HG03378 (cell line): ENCODE data around the gene COG2.
A peak's percentile ranks its signal among the peaks of the same experiment; 100 is the strongest.
"Not testable (repeated sequence)": the region's sequence is repeated elsewhere in the genome, so short reads cannot be mapped to it uniquely, and the experiment has no call there.

ENCODE experiments used
- ATAC-seq: cut with Tn5 transposase; IDR thresholded peaks from one replicate; pipeline ENCODE4 v1.9.1; 2021; ENCODE audit warnings: mild to moderate bottlenecking, moderate library complexity; ENCODE audit not compliant: unreplicated experiment

Gene COG2

GRCh38 chr1:230642263-230642959 is at the start of gene COG2:
TSS of gene COG2 (plus strand) at chr1:230642481. CDS start at chr1:230642607, 126 bp downstream.
- ATAC-seq: peak; percentile 89

GRCh38 chr1:230592848-230593414 is 49.4 kb upstream of the COG2 start:
- no peak for ATAC-seq

GRCh38 chr1:230594214-230594773 is 48.0 kb upstream of the COG2 start:
- no peak for ATAC-seq

- no peak for ATAC-seq
Measured at GRCh38 chr1:230595181-230595580, 47.1 kb upstream of the COG2 start.

GRCh38 chr1:230596306-230596705 is 46.0 kb upstream of the COG2 start:
- ATAC-seq: no peak

- ATAC-seq: no peak
Measured at GRCh38 chr1:230598745-230599144, 43.5 kb upstream of the COG2 start.

GRCh38 chr1:230599926-230600656 is 42.2 kb upstream of the COG2 start:
- ATAC-seq: no peak

GRCh38 chr1:230600657-230601400 is 41.5 kb upstream of the COG2 start:
- ATAC-seq: not testable (repeated sequence)

GRCh38 chr1:230609208-230609607 is 33.1 kb upstream of the COG2 start:
- ATAC-seq: no peak

GRCh38 chr1:230610589-230610988 is 31.7 kb upstream of the COG2 start:
- no peak for ATAC-seq

- ATAC-seq: no peak
Measured at GRCh38 chr1:230611128-230611877, 31.0 kb upstream of the COG2 start.

GRCh38 chr1:230611878-230612235 is 30.4 kb upstream of the COG2 start:
- no peak for ATAC-seq

GRCh38 chr1:230612651-230613050 is 29.6 kb upstream of the COG2 start:
- no peak for ATAC-seq

GRCh38 chr1:230614121-230614520 is 28.2 kb upstream of the COG2 start:
- ATAC-seq: no peak

- no peak for ATAC-seq
Measured at GRCh38 chr1:230618537-230618936, 23.7 kb upstream of the COG2 start.

- no peak for ATAC-seq
Measured at GRCh38 chr1:230620649-230621323, 21.5 kb upstream of the COG2 start.

- ATAC-seq: no peak
Measured at GRCh38 chr1:230621324-230622030, 20.8 kb upstream of the COG2 start.

- ATAC-seq: no peak
Measured at GRCh38 chr1:230622151-230622550, 20.1 kb upstream of the COG2 start.

- no peak for ATAC-seq
Measured at GRCh38 chr1:230624097-230624713, 18.1 kb upstream of the COG2 start.
